ENCODE measurements around the gene NR5A2.

DNA sequence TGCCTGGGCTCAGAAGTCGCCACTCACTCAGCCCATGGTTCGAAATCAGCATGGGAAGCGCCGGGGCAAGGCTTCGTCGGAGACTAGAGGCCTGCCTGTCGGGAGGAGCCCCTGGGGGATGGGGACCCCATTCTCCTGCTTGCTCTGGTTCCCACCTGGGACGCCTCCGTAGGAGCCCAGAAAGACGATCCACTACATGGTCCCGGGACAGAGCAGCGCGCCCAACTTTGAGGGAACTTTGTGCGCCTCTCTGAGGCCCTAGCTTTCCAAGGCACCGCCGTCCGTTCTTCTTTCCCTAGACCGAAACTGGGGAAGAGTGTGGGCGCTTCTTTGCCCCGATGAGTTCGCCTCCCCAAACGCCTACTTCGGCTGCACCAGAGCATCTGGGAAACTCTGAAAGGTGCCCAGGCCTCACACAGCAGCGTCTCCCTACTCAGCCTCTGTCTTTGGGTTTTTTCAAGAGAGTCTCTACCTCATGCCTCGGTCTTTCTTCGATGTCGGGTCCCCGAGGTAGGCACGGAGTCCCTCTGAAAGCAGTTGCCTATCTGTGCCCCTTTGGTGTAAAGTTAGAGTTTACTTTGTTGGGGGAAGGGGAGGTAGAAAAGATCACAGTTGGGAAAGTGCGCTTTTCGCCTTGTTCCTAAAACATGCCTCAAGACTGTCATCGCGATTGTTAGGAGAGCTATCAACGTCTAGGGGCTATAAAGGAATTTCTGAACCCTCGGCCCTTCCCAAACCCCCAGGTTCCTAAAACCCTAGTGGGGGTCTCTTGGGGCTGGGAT lies 14.0 kb downstream of the NR5A2 start:
- TF ChIP-seq, protein P1, sequence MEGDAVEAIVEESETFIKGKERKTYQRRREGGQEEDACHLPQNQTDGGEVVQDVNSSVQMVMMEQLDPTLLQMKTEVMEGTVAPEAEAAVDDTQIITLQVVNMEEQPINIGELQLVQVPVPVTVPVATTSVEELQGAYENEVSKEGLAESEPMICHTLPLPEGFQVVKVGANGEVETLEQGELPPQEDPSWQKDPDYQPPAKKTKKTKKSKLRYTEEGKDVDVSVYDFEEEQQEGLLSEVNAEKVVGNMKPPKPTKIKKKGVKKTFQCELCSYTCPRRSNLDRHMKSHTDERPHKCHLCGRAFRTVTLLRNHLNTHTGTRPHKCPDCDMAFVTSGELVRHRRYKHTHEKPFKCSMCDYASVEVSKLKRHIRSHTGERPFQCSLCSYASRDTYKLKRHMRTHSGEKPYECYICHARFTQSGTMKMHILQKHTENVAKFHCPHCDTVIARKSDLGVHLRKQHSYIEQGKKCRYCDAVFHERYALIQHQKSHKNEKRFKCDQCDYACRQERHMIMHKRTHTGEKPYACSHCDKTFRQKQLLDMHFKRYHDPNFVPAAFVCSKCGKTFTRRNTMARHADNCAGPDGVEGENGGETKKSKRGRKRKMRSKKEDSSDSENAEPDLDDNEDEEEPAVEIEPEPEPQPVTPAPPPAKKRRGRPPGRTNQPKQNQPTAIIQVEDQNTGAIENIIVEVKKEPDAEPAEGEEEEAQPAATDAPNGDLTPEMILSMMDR (IDR thresholded peaks at IDR 0.05) = no peak
- TF ChIP-seq POLR2A (IDR thresholded peaks at IDR 0.05) = no peak
